Esophagus squamous epithelium (tissue), 4 donors: ENCODE results near the gene KRTDAP.

Source experiments
- CTCF ChIP-seq, 6 experiments: fragments of 450-650 bp in 4 of 6; fragments of 200-600 bp in 2 of 6; sonication (generic) in 2 of 6; IDR thresholded peaks; one replicate each; pipeline ENCODE4 v1.5.1; 2016 to 2019; ENCODE audit warnings: antibody characterized with exemption in 6 of 6, mild to moderate bottlenecking in 4 of 6, moderate library complexity in 4 of 6
- POLR2A ChIP-seq, 4 donors: fragments of 450-650 bp; IDR thresholded peaks; one replicate each; pipeline ENCODE4 v1.6.1; 2017; ENCODE audit warnings: antibody characterized with exemption in 4 of 4, mild to moderate bottlenecking in 4 of 4, moderate library complexity in 3 of 4

- TF ChIP-seq CTCF (IDR thresholded peaks at IDR 0.05) (no peak), POLR2A (IDR thresholded peaks at IDR 0.05) (no peak)
These were observed 29.2 kb downstream of the KRTDAP start for GRCh38 chr19:35461060-35461459.
